ENCODE results near the gene FOSL1.

The FOSL1 gene

GRCh38 chr11:65890324-65891218 lies 9.6 kb downstream of the FOSL1 start, which contains the start of gene CCDC85B:
TSS of gene CCDC85B (plus strand) at chr11:65890673. CDS start at chr11:65890784, 111 bp downstream.
- H3K27ac ChIP-seq = peak within 1 kb of the TSS; percentile 95
- peak; percentile 95 for DNase-seq (ENCODE audit: low spot score)
- POLR2A ChIA-PET (ENCODE audit: low non-redundant PET) = interaction anchor here (0.5 to 1.6 kb wide), 7 partner anchors 9 to 32 kb away, joined by 3 to 8 read pairs (median 4); partner anchors contain the start of genes FOSL1 and MUS81
- 0 out of 2 replicates have a peak, but pooled peaks have one; percentile 10 for TF ChIP-seq CTCF (conservative IDR thresholded peaks at IDR 0.05; ENCODE audit: low read depth)
- CTCF ChIA-PET = interaction anchor here (0.5 to 1.9 kb wide), 10 partner anchors 22 to 179 kb away, joined by 3 to 6 read pairs (median 4); no protein-coding TSS in a partner anchor

GRCh38 chr11:65888163-65888814 lies 11.9 kb downstream of the FOSL1 start, which contains the start of gene FIBP:
TSS of gene FIBP (minus strand) at chr11:65888471. CDS start at chr11:65888418, 53 bp downstream.
- peak; percentile 92 for TF ChIP-seq CTCF (conservative IDR thresholded peaks at IDR 0.05; ENCODE audit: low read depth)
- peak; percentile 97 for DNase-seq (ENCODE audit: low spot score)
- ChIA-PET POLR2A (ENCODE audit: low non-redundant PET) (interaction anchor here (0.6 to 1.8 kb wide), 11 partner anchors 11 to 1546 kb away, joined by 3 to 14 read pairs (median 4); partner anchors contain the start of gene FOSL1), CTCF (interaction anchor here (0.6 to 1.9 kb wide), 14 partner anchors 9 to 348 kb away, joined by 3 to 14 read pairs (median 4); partner anchors contain the start of genes C11orf68 and KAT5)
- H3K27ac ChIP-seq = peak within 1 kb of the TSS; percentile 95

- no peak for TF ChIP-seq CTCF (conservative IDR thresholded peaks at IDR 0.05; ENCODE audit: low read depth)
- ChIA-PET POLR2A (ENCODE audit: low non-redundant PET) (interaction anchor here (0.6 to 1.8 kb wide), 11 partner anchors 11 to 1546 kb away, joined by 3 to 14 read pairs (median 4); partner anchors contain the start of gene FOSL1), CTCF (interaction anchor here (0.6 to 1.9 kb wide), 12 partner anchors 9 to 348 kb away, joined by 3 to 14 read pairs (median 4); partner anchors contain the start of genes C11orf68 and KAT5)
- peak overlapping the region; percentile 95 for H3K27ac ChIP-seq
- no peak for DNase-seq (ENCODE audit: low spot score)
Measured at GRCh38 chr11:65887723-65888162, 12.4 kb downstream of the FOSL1 start.

GRCh38 chr11:65886826-65887722 lies 13.1 kb downstream of the FOSL1 start:
- no peak for TF ChIP-seq CTCF (conservative IDR thresholded peaks at IDR 0.05; ENCODE audit: low read depth)
- H3K27ac ChIP-seq = peak overlapping the region; percentile 95
- POLR2A ChIA-PET (ENCODE audit: low non-redundant PET) = interaction anchor here (0.7 to 1.5 kb wide), 2 partner anchors 26 to 167 kb away, joined by 3 to 4 read pairs; no protein-coding TSS in a partner anchor
- CTCF ChIA-PET = interaction anchor here (0.6 to 1.9 kb wide), 6 partner anchors 12 to 175 kb away, joined by 3 to 14 read pairs (median 6); partner anchors contain the start of gene KAT5
- no peak for DNase-seq (ENCODE audit: low spot score)

GRCh38 chr11:65885808-65886536 lies 14.2 kb downstream of the FOSL1 start:
- no peak for DNase-seq (ENCODE audit: low spot score)
- CTCF ChIA-PET = interaction anchor here (0.6 to 1.8 kb wide), 5 partner anchors 35 to 227 kb away, joined by 3 to 10 read pairs (median 5); partner anchors contain the start of gene KAT5
- no peak for TF ChIP-seq CTCF (conservative IDR thresholded peaks at IDR 0.05; ENCODE audit: low read depth)
- peak overlapping the region; percentile 30 for H3K27ac ChIP-seq
- POLR2A ChIA-PET (ENCODE audit: low non-redundant PET) = interaction anchor here (0.7 kb wide), 1 partner anchor 23 kb away, joined by 8 read pairs; no protein-coding TSS in a partner anchor
